ENCODE measurements around the gene FGF3. TPM values are rescaled to one million over a fixed set of nuclear protein-coding genes. Genes with fewer than 3 reads are reported as not detected.

FGF3 gene
- total RNA-seq, 1 donor from 2014 or later: not detected

GRCh38 chr11:69775163-69775755, 44.0 kb downstream of the FGF3 start, which contains the start of gene FGF4:
Gene FGF4, minus strand, starts transcription at chr11:69775341. Its CDS starts 257 bp downstream, at chr11:69775084.
- no peaks in the 10 kb centered on the region for H3K36me3 Mint-ChIP-seq
- H3K9ac ChIP-seq: no peak within 1 kb of the TSS
- peaks cover 72% of the 10 kb centered on the region for H3K27me3 ChIP-seq
- peak within 1 kb of the TSS; percentile 53 for H3K4me3 Mint-ChIP-seq
- peaks cover 52% of the 10 kb centered on the region for H3K4me1 ChIP-seq
- no peak within 1 kb of the TSS for H3K27ac Mint-ChIP-seq
- H4K20me1 ChIP-seq (ENCODE audit: low read depth): peaks cover 13% of the 10 kb centered on the region
- peak; percentile 60 for DNase-seq (ENCODE audit: low spot score)
- H3K27ac ChIP-seq: no peak within 1 kb of the TSS
- no peaks in the 10 kb centered on the region for H3K9me3 ChIP-seq (ENCODE audit: low read depth)
- H3F3A ChIP-seq (ENCODE audit: low read depth): peaks cover 29% of the 10 kb centered on the region
- H3K9me3 Mint-ChIP-seq: no peaks in the 10 kb centered on the region
- peaks cover 9% of the 10 kb centered on the region for H3K4me1 Mint-ChIP-seq
- no peaks in the 10 kb centered on the region for H3K79me2 ChIP-seq (ENCODE audit: low read depth)
- peak within 1 kb of the TSS; percentile 73 for H2AFZ ChIP-seq (replicated peaks)
- peak; percentile 78 for TF ChIP-seq EZH2phosphoT487 (IDR thresholded peaks at IDR 0.05)
- TF ChIP-seq, protein P1, sequence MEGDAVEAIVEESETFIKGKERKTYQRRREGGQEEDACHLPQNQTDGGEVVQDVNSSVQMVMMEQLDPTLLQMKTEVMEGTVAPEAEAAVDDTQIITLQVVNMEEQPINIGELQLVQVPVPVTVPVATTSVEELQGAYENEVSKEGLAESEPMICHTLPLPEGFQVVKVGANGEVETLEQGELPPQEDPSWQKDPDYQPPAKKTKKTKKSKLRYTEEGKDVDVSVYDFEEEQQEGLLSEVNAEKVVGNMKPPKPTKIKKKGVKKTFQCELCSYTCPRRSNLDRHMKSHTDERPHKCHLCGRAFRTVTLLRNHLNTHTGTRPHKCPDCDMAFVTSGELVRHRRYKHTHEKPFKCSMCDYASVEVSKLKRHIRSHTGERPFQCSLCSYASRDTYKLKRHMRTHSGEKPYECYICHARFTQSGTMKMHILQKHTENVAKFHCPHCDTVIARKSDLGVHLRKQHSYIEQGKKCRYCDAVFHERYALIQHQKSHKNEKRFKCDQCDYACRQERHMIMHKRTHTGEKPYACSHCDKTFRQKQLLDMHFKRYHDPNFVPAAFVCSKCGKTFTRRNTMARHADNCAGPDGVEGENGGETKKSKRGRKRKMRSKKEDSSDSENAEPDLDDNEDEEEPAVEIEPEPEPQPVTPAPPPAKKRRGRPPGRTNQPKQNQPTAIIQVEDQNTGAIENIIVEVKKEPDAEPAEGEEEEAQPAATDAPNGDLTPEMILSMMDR (IDR thresholded peaks at IDR 0.05): peak; percentile 7
- TF ChIP-seq EZH2 (IDR thresholded peaks at IDR 0.05): peak; percentile 90
- peak within 1 kb of the TSS; percentile 51 for H3K4me3 ChIP-seq
- peaks cover 59% of the 10 kb centered on the region for H3K27me3 Mint-ChIP-seq (ENCODE audit: insufficient read depth, low read depth)
- peak within 1 kb of the TSS; percentile 75 for H3K4me2 ChIP-seq
- H3K36me3 ChIP-seq: no peaks in the 10 kb centered on the region

- H3K4me1 ChIP-seq: peaks cover 55% of the 10 kb centered on the region
- H3K9ac ChIP-seq: no peak overlapping the region
- no peak overlapping the region for H3K27ac ChIP-seq
- TF ChIP-seq, protein P1 (IDR thresholded peaks at IDR 0.05): no peak
- TF ChIP-seq EZH2phosphoT487 (IDR thresholded peaks at IDR 0.05): peak; percentile 50
- TF ChIP-seq EZH2 (IDR thresholded peaks at IDR 0.05): peak; percentile 91
- H3K4me2 ChIP-seq: peak overlapping the region; percentile 75
- H3K79me2 ChIP-seq (ENCODE audit: low read depth): no peaks in the 10 kb centered on the region
- Mint-ChIP-seq H3K4me3 (no peak overlapping the region), H3K36me3 (no peaks in the 10 kb centered on the region), H3K27me3 (ENCODE audit: insufficient read depth, low read depth) (peaks cover 57% of the 10 kb centered on the region), H3K4me1 (peaks cover 9% of the 10 kb centered on the region), H3K9me3 (no peaks in the 10 kb centered on the region), H3K27ac (no peak overlapping the region)
- peak; percentile 65 for DNase-seq (ENCODE audit: low spot score)
- H3F3A ChIP-seq (ENCODE audit: low read depth): peaks cover 29% of the 10 kb centered on the region
- H3K27me3 ChIP-seq: peaks cover 72% of the 10 kb centered on the region
- peak overlapping the region; percentile 51 for H3K4me3 ChIP-seq
- no peaks in the 10 kb centered on the region for H3K9me3 ChIP-seq (ENCODE audit: low read depth)
- peak overlapping the region; percentile 73 for H2AFZ ChIP-seq (replicated peaks)
- peaks cover 13% of the 10 kb centered on the region for H4K20me1 ChIP-seq (ENCODE audit: low read depth)
- no peaks in the 10 kb centered on the region for H3K36me3 ChIP-seq
Measured at GRCh38 chr11:69774354-69775162, 44.7 kb downstream of the FGF3 start.

DNA sequence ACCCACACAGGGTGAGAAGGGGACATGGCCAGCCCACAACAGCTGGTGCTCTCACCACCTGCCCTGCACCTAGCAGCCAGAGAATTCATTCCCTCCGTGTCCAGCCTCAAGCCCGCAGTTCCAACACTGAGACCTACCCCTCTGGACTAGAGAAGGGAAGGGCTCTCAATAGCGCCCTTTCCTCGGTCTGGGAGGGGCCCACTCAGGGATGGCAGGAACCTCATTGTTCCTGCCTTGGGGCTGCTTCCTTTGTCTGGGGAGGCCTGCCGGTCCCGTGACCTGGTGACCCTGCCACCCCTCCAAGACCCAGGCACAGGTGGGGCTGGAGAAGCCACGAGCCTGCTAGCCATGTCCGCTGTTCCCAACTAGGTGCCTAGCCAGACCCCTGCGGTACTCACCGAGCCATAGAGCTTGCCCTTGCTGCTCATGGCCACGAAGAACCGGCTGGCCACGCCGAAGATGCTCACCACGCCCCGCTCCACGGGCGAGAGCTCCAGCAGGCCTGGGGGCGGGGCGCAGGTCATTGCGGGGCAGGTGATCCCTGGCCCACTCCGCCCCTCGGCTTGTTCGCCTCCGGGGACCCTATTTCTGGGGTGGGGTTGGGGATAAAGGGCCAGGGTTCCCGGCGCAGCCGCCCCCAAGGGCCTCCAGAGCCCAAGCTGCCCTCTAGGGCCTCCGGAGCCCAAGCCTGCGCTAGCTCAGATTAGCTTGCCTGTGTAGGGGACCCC, 45.4 kb downstream of the FGF3 start:
- H3K27me3 Mint-ChIP-seq (ENCODE audit: insufficient read depth, low read depth): peaks cover 57% of the 10 kb centered on the region
- Histone ChIP-seq H3K27ac (no peak overlapping the region), H3K4me2 (peak overlapping the region; percentile 75), H3K4me3 (peak overlapping the region; percentile 51), H3K27me3 (peaks cover 72% of the 10 kb centered on the region), H3K4me1 (peaks cover 55% of the 10 kb centered on the region), H4K20me1 (ENCODE audit: low read depth) (peaks cover 13% of the 10 kb centered on the region), H3K79me2 (ENCODE audit: low read depth) (no peaks in the 10 kb centered on the region), H3K36me3 (no peaks in the 10 kb centered on the region), H3K9me3 (ENCODE audit: low read depth) (no peaks in the 10 kb centered on the region), H3K9ac (no peak overlapping the region), H3F3A (ENCODE audit: low read depth) (peaks cover 29% of the 10 kb centered on the region), H2AFZ (replicated peaks) (peak overlapping the region; percentile 73)
- H3K4me3 Mint-ChIP-seq: no peak overlapping the region
- peaks cover 9% of the 10 kb centered on the region for H3K4me1 Mint-ChIP-seq
- DNase-seq (ENCODE audit: low spot score): peak; percentile 51
- no peaks in the 10 kb centered on the region for H3K36me3 Mint-ChIP-seq
- no peak overlapping the region for H3K27ac Mint-ChIP-seq
- H3K9me3 Mint-ChIP-seq: no peaks in the 10 kb centered on the region
- TF ChIP-seq EZH2 (IDR thresholded peaks at IDR 0.05) (no peak), EZH2phosphoT487 (IDR thresholded peaks at IDR 0.05) (no peak)
- TF ChIP-seq, protein P1 (IDR thresholded peaks at IDR 0.05): no peak

Measured in neural progenitor cell (in vitro differentiated cells).